K562 (cell line): ENCODE data around the gene DGLUCY. TPM values are rescaled to one million over a fixed set of nuclear protein-coding genes. Genes with fewer than 3 reads are reported as not detected.

ENCODE experiments used
- C11orf30 ChIP-seq: fragments of 450-650 bp; IDR thresholded peaks from 2 replicates; pipeline ENCODE4 v1.6.1; 2016; ENCODE audit warnings: low read depth, mild to moderate bottlenecking
- EGR1 ChIP-seq: fragments of 450-650 bp; conservative IDR thresholded peaks from 2 replicates; pipeline ENCODE4 v1.6.1; 2017; ENCODE audit warnings: mild to moderate bottlenecking
- ELK3 ChIP-seq: fragments of 450-650 bp; formaldehyde crosslinking; IDR thresholded peaks from 2 replicates; pipeline ENCODE4 v1.4.0; 2020; ENCODE audit warnings: mild to moderate bottlenecking
- FOXA3 ChIP-seq, 2 experiments: fragments of 450-650 bp in 1 of 2; sonication (generic) in 1 of 2; formaldehyde crosslinking; IDR thresholded peaks in 1 of 2; conservative IDR thresholded peaks in 1 of 2; 2 replicates each; pipeline versions ENCODE4 v1.4.0 to v1.8.0; 2020 to 2022; ENCODE audit warnings: mild to moderate bottlenecking in 2 of 2, missing genetic modification reagents in 1 of 2
- FOXP1 ChIP-seq: sonication (generic); formaldehyde crosslinking; IDR thresholded peaks from 2 replicates; pipeline ENCODE4 v1.8.0; 2022; ENCODE audit warnings: mild to moderate bottlenecking, missing genetic modification reagents
- HOXB6 ChIP-seq: fragments of 250-450 bp; sonication (Bioruptor Pico); IDR thresholded peaks from 2 replicates; pipeline ENCODE4 v1.5.1; 2022; ENCODE audit warnings: mild to moderate bottlenecking, borderline replicate concordance
- KAT7 ChIP-seq: sonication (generic); formaldehyde crosslinking; IDR thresholded peaks from 2 replicates; pipeline ENCODE4 v1.8.0; 2022; ENCODE audit warnings: missing genetic modification reagents, mild to moderate bottlenecking, borderline replicate concordance
- LEF1 ChIP-seq: fragments of 450-650 bp; IDR thresholded peaks from 2 replicates; pipeline ENCODE4 v1.6.1; 2016; ENCODE audit warnings: mild to moderate bottlenecking
- MBD1 ChIP-seq: fragments of 250-450 bp; sonication (Bioruptor Pico); IDR thresholded peaks from 2 replicates; pipeline ENCODE4 v1.8.0; 2022; ENCODE audit warnings: inconsistent platforms
- PYGO2 ChIP-seq: fragments of 450-650 bp; IDR thresholded peaks from 2 replicates; pipeline ENCODE4 v1.6.1; 2016; ENCODE audit warnings: mild to moderate bottlenecking, missing genetic modification characterization, moderate library complexity, missing compliant biosample characterization
- RBM15 ChIP-seq: fragments of 200-400 bp; formaldehyde crosslinking; IDR thresholded peaks from 2 replicates; pipeline ENCODE4 v1.6.1; 2018; ENCODE audit warnings: mild to moderate bottlenecking, low read length, moderate library complexity; ENCODE audit not compliant: insufficient read depth
- XRCC3 ChIP-seq: fragments of 450-650 bp; IDR thresholded peaks from 2 replicates; pipeline ENCODE4 v1.6.1; 2017; ENCODE audit warnings: mild to moderate bottlenecking, moderate library complexity
- ZBTB7A ChIP-seq: IDR thresholded peaks from 2 replicates; pipeline ENCODE4 v1.6.1; 2011; ENCODE audit warnings: low read depth, mild to moderate bottlenecking, low read length, moderate library complexity, borderline replicate concordance; ENCODE audit not compliant: control insufficient read depth
- ZC3H11A ChIP-seq: IDR thresholded peaks from 2 replicates; pipeline ENCODE4 v1.6.1; 2012; ENCODE audit warnings: low read depth, low read length, improper control_type of control experiment
- ZC3H4 ChIP-seq: sonication (generic); formaldehyde crosslinking; IDR thresholded peaks from 2 replicates; pipeline ENCODE4 v1.9.0; 2021; ENCODE audit warnings: missing genetic modification reagents, borderline replicate concordance
- ZNF232 ChIP-seq: sonication (generic); formaldehyde crosslinking; IDR thresholded peaks from 2 replicates; pipeline ENCODE4 v1.8.0; 2022; ENCODE audit warnings: mild to moderate bottlenecking, missing genetic modification reagents
- polyA plus RNA-seq, 8 experiments: library from polyadenylated mRNA; depleted of rRNA in 4 of 8; stranded (reverse) in 5 of 8; unstranded in 3 of 8; fragments of >200 nt; fragmentation: Nextera tagmentation in 2 of 8; fragmentation: Illumina TruSeq in 1 of 8; extraction: Ambion mirVana in 2 of 8; extraction: Trizol in 1 of 8; gene quantifications; 2 replicates each; pipeline versions ENCODE4 v1.2.1 to v1.2.3, GENCODE V29; 2011 to 2014; ENCODE audit warnings: inconsistent platforms in 1 of 8, missing spikeins in 1 of 8
- total RNA-seq, 7 experiments: library from RNA; depleted of rRNA in 6 of 7; stranded (reverse); fragments of >200 nt in 6 of 7; fragmentation: Illumina TruSeq in 2 of 7; extraction: Trizol in 2 of 7; gene quantifications; 2 replicates each; pipeline versions ENCODE4 v1.2.1 to v1.2.3, GENCODE V29; 2011 to 2021; ENCODE audit warnings: low replicate concordance in 1 of 7
- TF ChIP-seq, protein P1 (sequence below): sonication (generic); formaldehyde crosslinking; IDR thresholded peaks from 2 replicates; pipeline ENCODE4 v1.5.0; 2020; ENCODE audit warnings: missing genetic modification reagents
- TF ChIP-seq, protein P2 (sequence below): sonication (generic); formaldehyde crosslinking; IDR thresholded peaks from 2 replicates; pipeline ENCODE4 v1.8.0; 2023; ENCODE audit warnings: missing genetic modification reagents, mild to moderate bottlenecking, borderline replicate concordance

Gene DGLUCY
- total and polyA plus RNA-seq, 9 of the 15 experiments (the other 6 are each of a cell fraction or from before 2014, with no cell fraction given), result 9.9 to 28.4 (median 21.0) TPM

DNA sequence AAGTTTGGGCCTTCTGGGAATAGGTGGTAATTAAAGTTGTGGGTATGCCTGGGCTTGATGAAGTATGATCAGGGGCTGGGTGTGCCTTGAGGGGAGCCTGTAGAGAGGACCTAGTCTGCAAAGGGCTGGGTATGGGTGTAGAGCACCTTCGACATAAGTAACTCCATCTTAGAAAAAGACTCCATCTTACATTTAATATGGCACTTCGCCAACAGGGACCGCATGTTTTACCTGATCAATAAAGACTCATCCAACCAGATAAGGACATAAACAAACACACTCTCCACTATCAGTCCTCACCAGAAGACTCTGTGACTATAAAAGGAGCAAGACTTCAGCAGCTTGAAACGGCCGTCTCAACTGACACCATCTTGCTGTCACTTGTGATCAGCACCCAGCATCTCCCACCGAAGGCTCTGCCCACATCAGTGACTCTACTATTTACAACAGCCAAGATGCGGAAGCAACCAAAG is 154.1 kb downstream of the DGLUCY start (continued):
- TF ChIP-seq, protein P1, sequence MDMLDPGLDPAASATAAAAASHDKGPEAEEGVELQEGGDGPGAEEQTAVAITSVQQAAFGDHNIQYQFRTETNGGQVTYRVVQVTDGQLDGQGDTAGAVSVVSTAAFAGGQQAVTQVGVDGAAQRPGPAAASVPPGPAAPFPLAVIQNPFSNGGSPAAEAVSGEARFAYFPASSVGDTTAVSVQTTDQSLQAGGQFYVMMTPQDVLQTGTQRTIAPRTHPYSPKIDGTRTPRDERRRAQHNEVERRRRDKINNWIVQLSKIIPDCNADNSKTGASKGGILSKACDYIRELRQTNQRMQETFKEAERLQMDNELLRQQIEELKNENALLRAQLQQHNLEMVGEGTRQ (CRISPR knock-in tag), result no peak
- peak; percentile 57 for TF ChIP-seq LEF1
- TF ChIP-seq MBD1, result no peak
- no peak for TF ChIP-seq ZNF232 (CRISPR knock-in tag)
- peak; percentile 92 to 94 for TF ChIP-seq FOXA3 (CRISPR knock-in tag; conservative IDR thresholded peaks at IDR 0.05 in 1 of 2, IDR thresholded peaks at IDR 0.05 in 1 of 2)
- TF ChIP-seq ELK3 (CRISPR knock-in tag), result peak; percentile 90; the same call in 1 of the 2 replicates
- TF ChIP-seq KAT7, result no peak
- no peak for TF ChIP-seq EGR1
- TF ChIP-seq PYGO2 (tag), result peak; percentile 92
- no peak for TF ChIP-seq ZC3H4 (CRISPR knock-in tag)
- TF ChIP-seq ZBTB7A, result no peak
- no peak for TF ChIP-seq C11orf30
- no peak for TF ChIP-seq FOXP1 (CRISPR knock-in tag)
- no peak for TF ChIP-seq HOXB6 (CRISPR knock-in tag)
- no peak for TF ChIP-seq RBM15
- no peak; the same call in 1 of the 2 replicates for TF ChIP-seq ZC3H11A
- TF ChIP-seq, protein P2, sequence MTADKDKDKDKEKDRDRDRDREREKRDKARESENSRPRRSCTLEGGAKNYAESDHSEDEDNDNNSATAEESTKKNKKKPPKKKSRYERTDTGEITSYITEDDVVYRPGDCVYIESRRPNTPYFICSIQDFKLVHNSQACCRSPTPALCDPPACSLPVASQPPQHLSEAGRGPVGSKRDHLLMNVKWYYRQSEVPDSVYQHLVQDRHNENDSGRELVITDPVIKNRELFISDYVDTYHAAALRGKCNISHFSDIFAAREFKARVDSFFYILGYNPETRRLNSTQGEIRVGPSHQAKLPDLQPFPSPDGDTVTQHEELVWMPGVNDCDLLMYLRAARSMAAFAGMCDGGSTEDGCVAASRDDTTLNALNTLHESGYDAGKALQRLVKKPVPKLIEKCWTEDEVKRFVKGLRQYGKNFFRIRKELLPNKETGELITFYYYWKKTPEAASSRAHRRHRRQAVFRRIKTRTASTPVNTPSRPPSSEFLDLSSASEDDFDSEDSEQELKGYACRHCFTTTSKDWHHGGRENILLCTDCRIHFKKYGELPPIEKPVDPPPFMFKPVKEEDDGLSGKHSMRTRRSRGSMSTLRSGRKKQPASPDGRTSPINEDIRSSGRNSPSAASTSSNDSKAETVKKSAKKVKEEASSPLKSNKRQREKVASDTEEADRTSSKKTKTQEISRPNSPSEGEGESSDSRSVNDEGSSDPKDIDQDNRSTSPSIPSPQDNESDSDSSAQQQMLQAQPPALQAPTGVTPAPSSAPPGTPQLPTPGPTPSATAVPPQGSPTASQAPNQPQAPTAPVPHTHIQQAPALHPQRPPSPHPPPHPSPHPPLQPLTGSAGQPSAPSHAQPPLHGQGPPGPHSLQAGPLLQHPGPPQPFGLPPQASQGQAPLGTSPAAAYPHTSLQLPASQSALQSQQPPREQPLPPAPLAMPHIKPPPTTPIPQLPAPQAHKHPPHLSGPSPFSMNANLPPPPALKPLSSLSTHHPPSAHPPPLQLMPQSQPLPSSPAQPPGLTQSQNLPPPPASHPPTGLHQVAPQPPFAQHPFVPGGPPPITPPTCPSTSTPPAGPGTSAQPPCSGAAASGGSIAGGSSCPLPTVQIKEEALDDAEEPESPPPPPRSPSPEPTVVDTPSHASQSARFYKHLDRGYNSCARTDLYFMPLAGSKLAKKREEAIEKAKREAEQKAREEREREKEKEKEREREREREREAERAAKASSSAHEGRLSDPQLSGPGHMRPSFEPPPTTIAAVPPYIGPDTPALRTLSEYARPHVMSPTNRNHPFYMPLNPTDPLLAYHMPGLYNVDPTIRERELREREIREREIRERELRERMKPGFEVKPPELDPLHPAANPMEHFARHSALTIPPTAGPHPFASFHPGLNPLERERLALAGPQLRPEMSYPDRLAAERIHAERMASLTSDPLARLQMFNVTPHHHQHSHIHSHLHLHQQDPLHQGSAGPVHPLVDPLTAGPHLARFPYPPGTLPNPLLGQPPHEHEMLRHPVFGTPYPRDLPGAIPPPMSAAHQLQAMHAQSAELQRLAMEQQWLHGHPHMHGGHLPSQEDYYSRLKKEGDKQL, result no peak
- TF ChIP-seq XRCC3, result no peak
